GM11168 (cell line): ENCODE results near the gene EGR4.

ENCODE experiments used
- in situ Hi-C: fragments of 300-500 bp; cut with MboI; formaldehyde crosslinking; loops from one replicate; pipeline ENCODE4 v1.12.0; 2022; ENCODE audit warnings: low sequenced_read_pairs; ENCODE audit not compliant: unreplicated experiment

The EGR4 gene

DNA sequence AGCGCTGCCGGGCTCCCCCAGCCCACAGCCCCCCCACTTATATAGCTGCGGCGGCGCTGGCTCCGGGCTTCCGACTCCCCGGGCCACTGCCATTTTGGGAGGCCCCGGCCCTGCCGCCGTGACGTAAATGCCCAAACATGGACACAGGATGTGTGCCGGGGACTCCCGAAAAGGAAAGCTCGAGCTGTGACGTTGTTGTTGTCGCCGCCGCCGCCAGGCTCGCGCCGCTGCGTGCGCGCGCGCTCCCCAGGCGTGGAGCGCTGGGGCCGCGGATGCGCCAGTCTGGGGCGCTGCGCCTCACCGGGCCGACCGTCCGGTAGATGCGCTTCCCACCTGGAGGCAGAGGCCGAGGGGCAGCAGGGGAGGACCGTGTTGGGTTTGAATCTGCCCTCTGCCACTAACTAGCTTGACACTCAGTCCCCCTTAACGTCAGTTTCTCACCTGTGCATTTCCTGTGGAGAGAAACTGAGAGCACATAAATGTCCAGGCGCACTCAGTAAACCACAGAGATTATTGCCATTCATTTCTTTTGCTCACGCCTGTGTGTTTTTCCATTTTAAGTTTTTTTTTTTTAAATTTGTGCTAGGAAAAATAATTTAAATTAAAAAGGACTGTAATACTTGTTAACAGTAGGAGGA lies at the start of gene EGR4:
EGR4 (minus strand) TSS at position 15 of the 638 bp plus-strand sequence. CDS start 231 bp downstream, outside the sequence.
- in situ Hi-C loops = no loop called here

DNA sequence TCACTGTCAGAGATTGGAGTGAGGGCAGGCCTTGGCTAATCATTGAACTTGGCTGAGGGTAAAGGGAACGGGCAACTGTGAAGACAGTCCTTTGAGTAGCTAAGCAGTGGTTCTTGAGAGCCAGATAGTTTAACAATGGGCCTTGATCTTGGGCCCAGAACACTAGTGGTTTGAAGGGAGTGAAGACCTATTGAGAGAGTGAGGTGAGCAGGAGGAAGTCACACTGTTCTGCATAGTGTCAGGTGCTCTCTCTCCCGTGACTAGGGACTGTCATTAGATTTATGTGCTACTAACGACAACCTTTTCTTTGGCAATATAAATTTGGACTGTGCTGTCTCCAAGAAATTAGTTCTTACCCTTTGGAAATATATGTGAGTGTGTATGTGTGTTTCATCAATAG lies 47.7 kb upstream of the EGR4 start:
- in situ Hi-C loops = no loop called here

DNA sequence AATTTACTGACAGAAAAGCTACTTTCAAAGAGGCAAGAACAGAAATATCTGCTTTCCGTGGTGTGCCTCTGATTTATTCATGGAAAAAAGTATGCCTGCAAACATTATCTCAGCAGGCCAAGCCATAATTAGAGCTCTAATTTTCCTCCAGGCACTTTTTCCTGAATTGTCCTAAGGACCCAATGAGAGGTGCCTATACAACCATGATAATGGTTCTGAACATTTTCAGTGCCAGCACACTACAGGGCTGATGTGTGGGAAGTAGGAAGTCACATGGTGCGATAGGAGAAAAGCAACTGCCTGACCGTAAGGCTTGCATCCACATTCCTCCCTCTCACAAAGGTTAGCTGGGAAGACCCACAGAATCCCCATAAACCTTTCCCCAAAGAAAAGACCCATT lies 45.9 kb upstream of the EGR4 start:
- in situ Hi-C loops = no loop called here

DNA sequence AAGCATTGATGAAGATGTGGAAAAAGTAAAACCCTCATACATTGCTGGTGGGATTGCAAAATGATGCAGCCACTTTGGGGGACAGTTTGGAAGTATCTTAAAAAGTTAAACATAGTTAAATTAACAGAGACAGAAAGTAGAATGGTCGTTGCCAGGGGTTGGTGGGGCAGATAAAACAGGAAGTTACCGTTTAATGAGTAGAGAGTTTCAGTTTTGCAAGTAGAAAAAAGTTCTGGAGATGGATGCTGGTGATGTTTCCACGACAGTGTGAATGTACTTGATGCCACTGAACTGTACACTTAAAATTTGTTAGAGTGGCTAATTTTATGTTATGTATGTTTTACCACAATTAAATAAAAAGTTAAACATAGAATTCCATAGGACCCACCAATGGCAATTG lies 44.5 kb upstream of the EGR4 start:
- in situ Hi-C loops = no loop called here

DNA sequence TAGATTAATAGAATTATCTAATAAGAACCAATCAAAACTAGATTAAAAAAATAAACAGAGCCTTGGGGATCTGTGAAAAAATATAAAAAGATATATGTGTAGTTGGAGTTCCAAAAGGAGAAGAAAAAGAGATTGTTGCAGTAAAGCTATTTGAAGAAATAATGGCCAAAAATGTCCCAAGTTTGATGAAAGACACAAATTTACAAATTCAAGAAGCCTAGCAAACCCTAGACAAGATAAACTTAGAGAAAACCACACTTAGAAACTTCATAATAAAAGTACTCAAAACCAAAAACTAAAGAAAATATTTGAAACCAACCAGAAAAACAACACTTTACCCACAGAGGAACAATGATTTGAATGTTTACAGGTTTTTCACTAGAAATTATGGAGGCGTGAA lies 41.3 kb upstream of the EGR4 start:
- in situ Hi-C loops = no loop called here

DNA sequence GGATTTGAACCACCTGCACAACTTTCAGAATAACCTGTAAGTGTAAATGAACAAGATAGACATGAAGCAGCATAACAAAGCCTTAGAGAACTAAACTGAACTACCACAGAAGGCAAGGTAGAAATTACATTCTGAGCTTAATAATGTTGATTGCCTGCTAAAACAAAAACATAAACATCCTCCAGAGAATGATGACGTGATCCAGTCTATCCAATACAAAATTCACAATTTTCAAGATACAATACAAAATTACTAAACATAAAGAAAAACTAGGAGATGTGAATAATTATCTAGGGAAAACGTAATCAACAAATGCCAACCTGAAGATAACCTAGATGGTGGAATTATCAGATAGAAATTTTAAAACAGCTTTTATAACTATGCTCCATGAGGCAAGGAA lies 40.7 kb upstream of the EGR4 start:
- in situ Hi-C loops = no loop called here

DNA sequence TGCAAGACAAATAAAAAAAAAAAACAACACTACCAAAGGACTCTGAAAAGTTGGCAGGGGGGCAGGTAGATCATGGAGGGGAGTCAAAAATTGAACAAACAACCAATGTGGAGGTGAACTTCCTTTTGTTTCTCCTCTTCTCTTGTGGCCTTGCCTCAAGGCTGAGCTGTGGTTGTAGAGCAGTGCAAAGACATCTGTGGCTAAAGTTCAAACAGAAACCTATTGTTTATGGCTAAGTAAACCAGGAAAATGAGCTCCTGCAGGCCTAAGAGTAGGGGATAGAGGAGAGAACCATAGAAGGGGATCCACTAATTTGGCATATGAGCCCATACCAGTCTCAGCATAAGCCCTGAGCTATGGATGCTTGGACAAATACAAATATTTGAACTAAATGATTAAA lies 40.2 kb upstream of the EGR4 start:
- in situ Hi-C loops = no loop called here

DNA sequence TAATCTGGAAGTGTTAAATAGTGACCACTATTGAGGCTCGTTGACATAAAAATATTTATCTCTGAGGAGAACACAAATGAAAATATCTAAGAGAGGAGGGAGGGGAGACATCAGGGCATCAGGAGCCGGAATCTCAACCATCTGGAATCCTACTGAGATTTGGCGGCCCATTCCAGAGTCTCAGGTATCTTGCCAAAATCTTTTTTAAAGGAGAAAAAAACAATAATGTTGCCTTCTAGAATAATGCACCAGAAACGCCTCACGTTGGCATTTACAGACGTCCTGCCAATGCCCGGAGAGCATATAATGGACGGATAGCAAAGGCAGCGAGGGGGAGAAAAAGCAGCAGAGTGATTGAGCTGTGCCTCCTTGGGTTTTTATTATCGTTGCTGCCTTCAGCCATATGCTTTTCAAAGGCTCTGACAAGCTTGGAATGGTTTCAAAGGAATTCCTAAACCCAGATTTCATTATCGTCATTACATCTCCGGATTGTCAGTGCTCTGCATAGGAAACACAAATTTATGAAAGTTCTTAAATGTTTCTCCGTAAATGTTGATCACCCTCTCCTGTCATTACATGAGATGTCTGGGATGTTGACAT lies 30.9 kb upstream of the EGR4 start:
- in situ Hi-C loops = no loop called here

DNA sequence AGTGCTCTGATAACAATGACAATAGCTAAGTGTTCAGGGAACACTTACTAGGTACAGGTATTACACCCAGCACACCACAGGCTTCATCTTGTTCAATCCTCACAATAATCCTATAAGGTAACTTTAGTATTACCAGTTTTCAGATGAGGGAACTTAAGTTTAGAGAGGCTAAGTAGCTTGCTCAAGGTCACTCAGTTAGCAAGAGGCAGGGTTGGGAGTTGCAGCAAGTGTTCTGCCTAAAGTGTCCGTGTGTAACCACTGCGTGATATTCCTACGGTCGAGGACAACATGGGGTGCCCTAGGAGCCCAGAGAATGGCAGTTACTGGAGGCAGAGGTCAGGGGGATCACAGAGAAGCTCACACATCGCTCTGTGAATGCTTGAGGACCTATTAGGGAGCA lies 30.2 kb upstream of the EGR4 start:
- in situ Hi-C loops = no loop called here

DNA sequence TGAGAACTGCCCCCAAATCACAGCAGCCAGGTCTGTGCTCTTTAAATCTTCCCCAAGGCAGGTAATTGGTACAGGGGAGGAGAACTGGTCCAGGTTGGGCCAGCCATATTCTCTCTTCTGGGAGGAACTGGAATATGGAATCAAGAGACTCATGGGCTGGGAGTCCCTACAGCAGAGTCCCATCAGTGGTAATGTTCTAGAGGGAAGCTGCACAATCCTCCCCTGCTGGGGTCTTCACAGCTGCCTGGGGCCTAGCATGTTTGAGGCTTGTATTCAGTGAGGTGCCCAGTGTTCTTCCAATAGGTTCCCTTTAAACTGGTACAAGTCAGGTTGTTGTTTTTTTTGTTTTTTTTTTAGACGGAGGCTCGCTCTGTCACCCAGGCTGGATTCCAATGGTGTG lies 21.1 kb upstream of the EGR4 start:
- in situ Hi-C loops = no loop called here

DNA sequence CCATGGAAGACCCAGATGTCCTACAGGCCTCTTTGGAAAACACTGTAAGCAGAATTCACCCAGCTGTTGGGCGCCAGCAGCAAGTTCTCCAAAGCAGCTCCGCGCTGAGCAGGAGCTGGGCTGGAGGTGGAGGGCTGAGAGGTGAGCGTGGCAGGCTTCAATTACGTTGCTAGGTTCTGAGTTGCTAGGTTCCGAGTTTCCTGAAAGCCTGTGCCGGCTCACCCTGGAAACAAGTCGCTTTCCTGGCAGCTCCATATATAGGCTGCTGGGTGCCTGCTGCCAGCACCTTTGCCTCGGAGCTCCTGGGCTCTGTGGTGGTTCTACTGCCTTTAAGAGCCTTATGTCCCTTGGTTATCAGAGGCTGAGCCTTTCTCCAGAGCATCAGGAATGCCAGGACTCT lies 14.4 kb upstream of the EGR4 start:
- in situ Hi-C loops = no loop called here

DNA sequence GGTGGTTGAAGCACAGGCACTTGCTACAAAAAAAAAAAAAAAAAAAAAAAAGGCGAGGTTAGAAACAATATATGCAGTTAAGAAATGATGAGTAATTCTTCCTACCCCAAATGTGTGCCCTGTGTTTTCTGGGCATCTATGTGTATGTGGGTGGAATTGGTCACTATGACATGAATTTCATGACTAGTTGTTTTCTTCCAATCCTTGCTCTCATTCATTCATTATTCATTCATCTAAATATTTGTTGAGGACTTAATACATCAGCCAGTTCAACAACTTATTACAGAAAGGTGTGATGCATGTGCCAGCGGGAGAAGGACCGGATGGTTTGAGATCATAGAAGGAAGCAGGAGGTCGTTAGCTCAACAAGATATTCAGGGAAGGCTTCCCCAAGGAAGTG lies 8.3 kb upstream of the EGR4 start:
- in situ Hi-C loops = no loop called here

DNA sequence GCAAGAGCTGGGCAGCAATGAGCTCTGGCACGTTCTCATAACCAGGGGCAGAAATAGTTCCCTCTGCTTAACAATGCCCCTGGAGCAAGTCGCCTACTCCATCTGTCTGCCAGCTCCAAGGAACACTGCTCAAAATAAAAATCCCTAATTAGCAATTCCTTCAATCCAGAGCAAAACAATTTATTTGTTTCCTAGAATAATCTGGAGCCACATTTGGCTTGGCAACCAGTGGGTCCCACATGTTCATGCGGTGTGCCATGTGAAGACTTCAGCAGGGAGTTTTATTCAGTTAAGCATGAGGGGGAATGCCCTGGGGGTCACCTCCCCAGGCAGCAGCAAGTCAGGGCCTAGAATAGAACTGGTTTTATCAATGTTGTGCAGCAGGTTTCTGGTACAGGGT lies 7.6 kb upstream of the EGR4 start:
- in situ Hi-C loops = no loop called here

DNA sequence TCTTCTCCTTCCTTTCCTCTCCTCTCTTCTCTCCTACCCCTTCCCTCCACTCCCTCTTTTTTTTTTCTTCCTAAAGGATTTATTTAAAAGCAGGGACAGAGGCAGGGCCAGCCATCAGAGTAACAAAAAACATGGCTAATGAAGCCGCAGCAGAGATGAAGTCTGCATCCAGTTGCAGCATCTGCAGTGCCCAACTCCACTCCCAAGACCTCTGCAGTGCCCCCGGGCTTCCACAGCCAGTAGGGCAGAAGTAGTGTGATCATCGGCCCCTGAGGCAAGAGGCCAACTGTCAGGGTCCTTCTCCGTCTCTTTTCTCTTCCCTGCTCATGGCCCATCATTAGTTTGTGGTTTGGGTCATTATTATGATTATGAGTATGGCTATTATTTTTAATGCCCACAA lies 4.2 kb upstream of the EGR4 start:
- in situ Hi-C loops = no loop called here

DNA sequence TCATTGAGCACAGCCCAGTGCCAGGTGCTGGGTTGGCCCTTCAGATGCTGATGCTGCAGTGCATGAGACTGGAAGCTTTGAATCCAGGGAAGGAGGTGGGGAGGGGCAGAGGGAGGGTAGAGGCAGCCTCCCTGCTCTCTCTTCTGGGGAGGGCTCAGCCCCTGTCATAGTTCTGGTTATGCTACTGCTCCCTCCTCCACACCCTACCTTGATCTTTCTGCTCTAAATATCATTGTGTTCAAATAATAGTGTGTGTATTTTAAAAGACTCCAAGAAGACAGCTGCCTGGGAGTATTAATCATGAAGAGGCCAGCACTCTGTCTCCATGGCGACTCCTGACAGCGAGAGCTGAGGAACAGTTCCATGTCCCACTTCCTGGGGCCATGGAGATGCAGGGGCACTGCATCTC lies 3.8 kb upstream of the EGR4 start:
- in situ Hi-C loops = no loop called here

DNA sequence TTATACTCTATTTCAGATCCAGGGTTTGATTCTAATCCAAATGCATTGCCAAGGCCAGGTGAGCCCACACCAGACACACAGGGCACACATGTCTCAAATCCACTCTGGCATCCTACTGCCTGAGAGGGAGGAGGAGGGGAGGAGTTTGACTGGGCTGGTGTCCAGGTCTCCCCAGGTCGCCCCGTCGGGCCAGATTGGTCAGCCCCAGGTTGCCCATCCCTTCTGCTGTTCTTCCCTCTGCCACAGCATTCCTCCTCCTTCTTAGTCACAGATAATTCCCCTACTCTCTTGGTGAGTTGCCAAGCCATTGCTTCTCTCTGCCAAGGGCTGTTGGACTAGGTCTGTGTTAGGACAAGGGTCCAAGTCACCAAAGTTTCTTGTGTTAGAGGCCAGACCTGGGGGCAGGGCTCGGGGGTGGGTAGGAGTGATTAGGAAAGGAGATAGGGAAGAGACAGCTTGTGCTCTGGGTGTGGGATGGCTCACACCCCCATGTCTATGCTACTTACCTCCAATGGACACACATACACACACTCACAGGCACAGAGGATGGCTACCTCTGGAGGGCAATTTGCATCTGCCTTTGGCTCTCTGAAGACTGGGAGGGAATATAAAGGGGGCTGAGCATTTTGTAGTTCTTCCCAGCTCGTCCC lies 2.5 kb upstream of the EGR4 start:
- in situ Hi-C loops = no loop called here

DNA sequence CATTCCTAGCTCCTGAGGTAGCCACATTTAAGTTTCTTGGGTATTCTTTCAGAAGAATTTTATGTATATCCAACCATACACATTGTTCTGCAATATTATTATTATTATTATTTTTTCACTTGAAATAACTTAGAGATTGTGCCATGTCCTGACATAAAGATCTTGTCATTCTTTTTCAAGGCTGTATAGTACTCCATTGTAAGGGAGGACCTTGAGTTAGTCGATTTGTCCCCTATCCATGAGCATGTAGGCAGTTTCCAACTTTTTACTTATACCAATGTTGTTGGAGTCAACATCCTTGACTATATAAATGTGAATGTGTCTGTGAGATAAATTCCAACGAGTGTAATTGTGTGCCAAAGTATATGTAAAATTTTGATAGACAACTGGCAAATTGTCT lies 891 bp upstream of the EGR4 start:
- in situ Hi-C loops = no loop called here

DNA sequence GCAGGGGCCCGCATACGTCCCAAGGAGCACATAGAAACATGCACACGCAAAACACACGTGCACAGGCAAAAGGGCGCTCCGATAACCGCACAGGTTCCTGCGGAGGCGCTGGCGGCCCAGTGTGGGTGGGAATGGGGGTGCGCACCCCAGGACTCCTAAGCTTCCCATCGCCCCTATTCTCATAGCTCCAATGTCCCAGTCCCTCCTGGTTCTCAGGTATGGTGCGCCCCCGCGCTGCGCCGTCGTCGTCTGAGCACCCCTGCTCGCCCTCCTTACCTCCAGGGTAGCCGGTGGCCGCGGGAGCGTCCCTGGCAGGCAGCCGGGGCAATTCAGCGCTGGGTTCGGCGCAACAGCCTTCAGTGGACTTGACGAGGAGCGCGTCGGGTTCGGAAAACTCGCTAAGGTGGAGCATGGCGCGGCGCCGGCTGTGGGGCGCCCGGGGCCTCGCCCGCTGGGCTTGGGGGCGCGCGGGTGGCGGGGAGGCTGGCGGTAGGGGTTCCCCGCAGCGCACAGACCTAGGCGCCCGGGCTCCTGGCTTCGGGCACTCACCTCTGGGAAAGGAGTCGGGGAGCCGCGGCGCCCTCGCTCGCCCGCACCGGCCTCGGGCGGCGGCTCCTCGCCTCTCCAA lies 328 bp downstream of the EGR4 start:
- in situ Hi-C loops = no loop called here

DNA sequence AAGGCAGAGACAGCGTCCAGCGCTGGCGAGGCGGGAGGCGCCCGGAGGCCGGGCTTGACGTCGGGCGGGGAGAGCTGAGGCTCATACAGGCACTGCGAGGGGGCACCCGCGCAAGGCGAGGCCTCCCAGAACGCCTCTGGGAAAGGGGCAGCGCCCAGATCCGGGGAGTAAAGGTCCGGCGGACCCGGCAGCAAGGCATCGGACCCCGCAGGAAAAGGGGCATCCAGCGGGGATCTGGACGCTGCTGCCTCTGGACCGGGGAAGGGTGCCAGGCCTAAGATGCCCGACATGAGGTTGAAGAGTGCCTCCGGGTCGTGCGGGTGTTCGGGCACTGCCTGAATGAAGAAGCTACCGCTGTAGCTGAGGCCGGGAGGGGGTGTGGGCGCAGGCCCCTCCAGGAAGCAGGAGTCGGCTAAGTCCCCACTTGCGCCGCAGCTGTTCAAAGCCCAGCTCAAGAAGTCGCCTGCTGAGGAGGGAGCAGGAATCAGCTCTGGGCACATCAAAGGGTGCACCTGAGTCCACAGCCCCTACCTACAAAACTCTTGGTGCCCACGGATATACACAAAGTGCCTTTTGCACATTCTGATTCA lies 937 bp downstream of the EGR4 start:
- in situ Hi-C loops = no loop called here

DNA sequence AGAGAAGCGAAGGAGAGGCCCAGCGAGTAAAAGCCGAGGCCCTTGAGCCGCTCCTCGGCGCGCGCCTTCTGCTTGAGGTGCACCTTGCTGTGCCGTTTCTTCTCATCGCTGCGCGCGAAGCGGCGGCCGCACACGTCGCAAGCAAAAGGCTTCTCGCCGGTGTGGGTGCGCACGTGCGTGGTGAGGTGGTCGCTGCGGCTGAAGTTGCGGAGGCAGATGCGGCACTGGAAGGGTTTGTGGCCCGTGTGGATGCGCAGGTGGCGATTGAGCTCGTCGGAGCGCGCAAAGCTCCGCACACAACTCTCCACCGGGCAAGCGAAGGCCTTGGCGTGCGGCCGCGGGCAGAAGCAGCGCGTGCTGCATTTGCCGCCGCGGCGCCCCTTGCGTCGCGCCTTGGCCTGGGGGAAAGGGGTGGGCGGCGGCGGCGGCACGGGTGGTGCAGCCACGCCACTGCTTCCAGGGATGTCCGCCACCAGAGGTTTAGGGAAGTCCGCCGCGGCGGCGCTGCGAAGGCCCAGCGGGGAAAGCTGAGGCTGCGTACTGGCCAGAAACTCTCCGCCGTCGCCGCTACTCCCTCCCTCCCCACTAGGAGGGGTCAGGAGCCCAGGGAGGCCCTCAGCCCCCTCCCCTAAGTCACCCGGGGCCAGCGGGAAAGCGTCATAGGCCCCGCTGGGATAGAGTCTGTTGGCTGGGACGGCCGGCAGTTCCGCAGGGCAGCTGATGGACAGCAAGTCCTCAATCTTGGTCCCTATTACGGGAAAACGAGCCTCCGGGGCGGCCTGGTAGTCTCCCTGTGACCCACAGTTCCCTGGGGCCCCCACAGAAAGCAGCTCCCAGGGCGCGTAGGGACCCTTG lies 1.7 kb downstream of the EGR4 start:
- in situ Hi-C loops = no loop called here
